GM18502 (cell line): Measurements from ENCODE around the gene DOCK1.
A peak's percentile ranks its signal among the peaks of the same experiment; 100 is the strongest.

ENCODE experiments used
- ATAC-seq: cut with Tn5 transposase; IDR thresholded peaks from one replicate; pipeline ENCODE4 v1.9.1; 2021; ENCODE audit warnings: mild to moderate bottlenecking; ENCODE audit not compliant: unreplicated experiment, poor library complexity

Gene DOCK1

GRCh38 chr10:127319271-127319670 is 414.0 kb downstream of the DOCK1 start:
- ATAC-seq, result no peak

DNA sequence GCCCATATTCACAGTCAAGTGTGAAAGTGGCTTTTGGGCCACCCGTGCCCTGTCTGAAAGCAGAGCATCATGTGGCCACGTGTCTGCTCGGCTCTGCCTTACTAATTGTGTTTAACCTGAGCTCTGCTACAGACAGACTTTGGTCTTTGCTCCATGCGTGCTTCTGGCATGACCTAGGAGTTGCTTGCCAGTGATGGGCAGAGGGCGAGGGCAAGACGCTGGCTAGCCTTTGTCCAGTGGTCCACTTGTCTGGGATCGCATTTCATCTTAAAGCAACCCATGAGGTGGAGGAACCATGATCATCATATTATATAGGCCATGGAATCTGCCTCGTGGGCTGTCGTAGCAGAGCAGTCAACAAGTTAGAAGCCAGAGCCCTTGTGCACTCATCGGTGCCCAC is 414.5 kb downstream of the DOCK1 start:
- ATAC-seq, result no peak

DNA sequence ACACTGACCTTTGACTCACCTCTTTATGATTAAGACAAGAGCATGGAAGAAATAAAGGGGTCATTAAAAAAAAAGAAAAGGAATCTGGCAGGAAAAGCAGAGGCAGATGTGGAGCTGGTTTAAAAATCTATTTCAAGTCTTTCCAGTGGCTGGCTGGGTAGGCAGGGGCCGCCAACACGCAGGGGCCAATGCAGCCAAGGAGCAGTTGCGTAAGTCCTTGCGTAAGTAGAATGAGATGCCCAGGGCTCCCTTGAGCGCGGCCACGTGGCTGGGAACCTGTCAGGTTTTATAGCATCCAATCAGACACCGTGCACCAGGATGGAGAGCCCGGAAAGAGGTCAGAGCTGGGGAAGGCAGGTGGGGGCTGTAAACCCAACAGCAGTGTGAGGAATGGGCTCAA is 414.9 kb downstream of the DOCK1 start:
- ATAC-seq, result no peak

DNA sequence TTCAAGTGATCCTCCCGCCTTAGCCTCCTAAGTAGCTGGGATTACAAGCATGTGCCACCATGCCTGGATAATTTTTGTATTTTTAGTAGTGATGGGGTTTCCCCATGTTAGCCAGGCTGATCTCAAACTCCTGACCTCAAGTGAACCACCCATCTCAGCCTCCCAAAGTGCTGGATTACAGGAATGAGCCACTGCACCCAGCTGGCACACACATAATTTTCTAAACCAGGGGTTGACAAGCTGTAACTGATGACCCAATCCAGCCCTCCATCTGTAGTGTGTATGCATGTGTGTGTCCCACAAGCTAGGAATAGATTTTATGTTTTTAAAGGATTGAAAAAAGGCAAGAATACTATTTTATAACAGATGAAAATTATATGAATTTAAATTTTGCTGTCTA is 417.1 kb downstream of the DOCK1 start:
- ATAC-seq, result no peak

GRCh38 chr10:127325506-127325905 is 420.3 kb downstream of the DOCK1 start:
- ATAC-seq, result no peak

- no peak for ATAC-seq
These were observed 421.7 kb downstream of the DOCK1 start for GRCh38 chr10:127326883-127327282.

DNA sequence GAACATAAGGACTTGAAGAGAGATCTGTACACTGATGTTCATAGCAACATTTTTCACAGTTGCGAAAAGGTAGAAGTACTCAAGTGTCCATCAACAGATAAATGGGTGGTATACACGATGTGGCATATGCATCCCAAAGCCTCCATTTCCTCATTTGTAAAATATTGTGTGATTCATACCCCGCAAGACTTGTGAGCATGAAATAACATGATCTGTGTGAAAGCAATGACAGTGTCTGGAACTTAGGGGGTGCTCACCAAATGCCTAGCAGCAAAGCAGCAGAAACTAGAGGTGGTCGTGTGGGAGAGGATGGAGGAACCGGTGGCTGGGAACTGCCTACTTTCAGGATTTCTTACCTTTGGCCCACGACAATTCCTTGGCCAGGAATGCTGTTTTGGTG is 426.5 kb downstream of the DOCK1 start:
- no peak for ATAC-seq

DNA sequence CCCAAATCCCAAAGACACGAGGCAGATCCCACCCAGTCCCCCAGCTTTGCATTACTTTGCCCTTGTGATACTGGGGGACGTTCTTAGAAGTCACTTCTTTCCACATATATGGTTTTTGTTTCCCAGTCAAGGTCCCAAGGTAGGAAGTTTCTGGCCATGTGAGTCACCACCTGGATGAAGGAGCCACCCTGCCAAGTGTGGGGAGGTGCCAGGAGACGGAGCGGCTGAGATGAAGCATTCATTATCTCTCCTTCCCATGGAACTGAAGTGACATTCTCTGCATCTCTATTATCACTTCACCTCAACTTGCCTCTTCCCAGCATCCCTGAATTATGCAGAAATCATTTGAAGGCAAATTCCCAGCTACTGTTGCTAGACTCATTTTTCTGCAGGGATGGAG is 427.4 kb downstream of the DOCK1 start:
- ATAC-seq, result no peak

- ATAC-seq, result no peak
These were observed 432.6 kb downstream of the DOCK1 start for GRCh38 chr10:127337801-127338200.

GRCh38 chr10:127338399-127339110 is 433.3 kb downstream of the DOCK1 start:
- no peak for ATAC-seq

GRCh38 chr10:127343821-127344220 is 438.6 kb downstream of the DOCK1 start:
- ATAC-seq, result no peak

- no peak for ATAC-seq
These were observed 439.1 kb downstream of the DOCK1 start for GRCh38 chr10:127344346-127344745.

- no peak for ATAC-seq
These were observed 440.2 kb downstream of the DOCK1 start for GRCh38 chr10:127345231-127345965.

DNA sequence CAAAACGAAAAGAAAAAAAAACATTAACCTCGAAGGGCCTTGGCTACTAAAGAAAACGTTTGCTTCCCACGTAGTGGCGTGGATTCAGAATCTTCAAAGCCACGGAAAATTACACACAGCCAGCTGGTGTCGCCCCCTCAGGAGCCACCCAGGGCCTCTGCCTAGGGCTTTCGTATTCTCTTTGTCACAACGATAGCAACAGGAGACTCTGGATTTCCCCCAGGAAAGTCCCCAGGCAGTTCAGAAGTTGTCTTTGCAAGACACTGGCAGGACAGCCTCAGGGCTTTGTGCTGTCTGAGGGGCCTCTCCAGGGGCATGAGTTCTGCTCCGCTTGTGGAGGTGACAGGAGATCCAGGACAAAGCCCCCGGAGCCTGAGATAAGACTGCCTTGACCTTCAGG is 441.4 kb downstream of the DOCK1 start:
- ATAC-seq, result peak; percentile 75

- no peak for ATAC-seq
These were observed 442.2 kb downstream of the DOCK1 start for GRCh38 chr10:127347202-127347959.

DNA sequence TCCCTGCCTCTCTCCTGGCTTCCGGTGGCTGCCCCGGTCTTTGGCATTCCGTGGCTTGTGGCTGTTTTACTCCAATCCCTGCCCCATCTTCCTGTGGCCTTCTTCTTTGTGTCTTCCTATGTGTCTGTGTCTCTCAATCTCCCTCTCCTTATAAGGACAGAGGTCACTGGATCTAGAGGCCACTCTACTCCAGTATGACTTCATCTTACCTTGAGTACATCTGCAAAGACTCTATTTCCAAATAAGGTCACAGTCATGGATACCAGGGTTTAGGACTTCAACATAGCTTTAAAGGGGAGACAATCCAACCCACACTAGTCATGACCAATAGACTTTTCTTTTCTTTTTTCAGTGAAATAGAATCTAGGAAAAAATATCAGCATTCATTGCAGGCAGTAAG is 444.5 kb downstream of the DOCK1 start:
- no peak for ATAC-seq

DNA sequence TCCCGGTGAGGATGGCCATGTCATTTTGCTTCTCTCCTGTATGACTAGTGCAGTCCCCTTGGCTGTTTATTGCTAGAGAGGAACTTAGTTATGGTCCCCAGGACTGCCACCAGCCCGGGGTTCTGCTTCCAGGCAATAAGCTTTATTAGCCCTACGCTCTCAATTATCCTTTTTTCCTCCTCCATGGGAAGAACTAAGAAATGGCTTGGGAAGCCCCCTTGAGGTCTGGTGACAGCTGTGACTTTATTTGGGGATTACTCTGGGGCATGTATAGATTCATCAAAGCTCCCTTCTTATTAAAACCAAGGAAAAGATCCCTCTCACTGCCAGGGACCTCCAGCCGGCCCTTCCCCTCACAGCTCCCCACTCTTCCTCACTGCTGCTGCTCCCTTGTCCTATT is 446.3 kb downstream of the DOCK1 start:
- no peak for ATAC-seq

DNA sequence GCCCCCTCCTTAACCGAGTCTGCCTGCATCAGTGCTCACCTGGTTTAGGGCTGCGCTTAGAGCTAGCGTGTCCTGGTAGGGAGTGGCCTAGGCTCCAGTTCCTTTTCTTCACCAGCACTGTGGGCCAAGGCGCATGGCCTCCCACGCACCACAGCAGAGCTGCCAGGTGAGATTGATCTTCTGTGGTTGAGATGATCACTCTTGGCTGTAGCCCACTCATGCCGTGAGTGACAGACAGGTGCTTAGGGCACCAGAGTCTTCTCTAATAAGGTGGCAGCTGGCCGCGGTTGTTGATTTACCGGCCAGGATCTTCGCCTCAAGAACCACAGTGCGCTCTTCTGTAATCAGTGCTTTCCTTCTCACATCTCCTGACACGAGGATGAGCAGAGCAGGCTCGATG is 448.3 kb downstream of the DOCK1 start:
- no peak for ATAC-seq

- no peak for ATAC-seq
These were observed 449.0 kb downstream of the DOCK1 start for GRCh38 chr10:127354255-127354654.

DNA sequence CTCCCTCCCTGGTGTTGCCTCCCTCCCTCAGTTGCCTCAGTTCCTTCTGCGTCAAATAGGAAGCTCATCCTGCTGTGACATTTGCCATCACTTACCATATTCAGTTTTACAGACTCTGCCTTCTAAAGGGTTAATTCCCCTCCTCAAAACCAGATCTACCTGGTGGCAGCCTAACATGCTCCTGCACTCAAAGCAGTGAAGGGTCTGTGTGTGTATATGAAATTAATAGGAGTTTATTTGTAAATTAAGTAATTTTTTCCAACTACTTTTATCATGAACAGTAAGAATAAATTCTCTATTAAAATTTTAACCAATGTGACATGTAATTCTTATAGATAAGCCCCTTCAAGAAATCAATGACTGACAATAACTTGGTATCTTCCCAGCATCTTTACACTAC is 449.8 kb downstream of the DOCK1 start:
- no peak for ATAC-seq

- no peak for ATAC-seq
These were observed 451.1 kb downstream of the DOCK1 start for GRCh38 chr10:127356360-127356759.
